Epidermal melanocyte (primary cell): ENCODE measurements around the gene HMCN2.

ENCODE experiments used
- DNase-seq: peaks from one replicate; pipeline ENCODE4 v3.0.0; 2011; ENCODE audit warnings: low spot score; ENCODE audit not compliant: insufficient read length

HMCN2 gene

DNA sequence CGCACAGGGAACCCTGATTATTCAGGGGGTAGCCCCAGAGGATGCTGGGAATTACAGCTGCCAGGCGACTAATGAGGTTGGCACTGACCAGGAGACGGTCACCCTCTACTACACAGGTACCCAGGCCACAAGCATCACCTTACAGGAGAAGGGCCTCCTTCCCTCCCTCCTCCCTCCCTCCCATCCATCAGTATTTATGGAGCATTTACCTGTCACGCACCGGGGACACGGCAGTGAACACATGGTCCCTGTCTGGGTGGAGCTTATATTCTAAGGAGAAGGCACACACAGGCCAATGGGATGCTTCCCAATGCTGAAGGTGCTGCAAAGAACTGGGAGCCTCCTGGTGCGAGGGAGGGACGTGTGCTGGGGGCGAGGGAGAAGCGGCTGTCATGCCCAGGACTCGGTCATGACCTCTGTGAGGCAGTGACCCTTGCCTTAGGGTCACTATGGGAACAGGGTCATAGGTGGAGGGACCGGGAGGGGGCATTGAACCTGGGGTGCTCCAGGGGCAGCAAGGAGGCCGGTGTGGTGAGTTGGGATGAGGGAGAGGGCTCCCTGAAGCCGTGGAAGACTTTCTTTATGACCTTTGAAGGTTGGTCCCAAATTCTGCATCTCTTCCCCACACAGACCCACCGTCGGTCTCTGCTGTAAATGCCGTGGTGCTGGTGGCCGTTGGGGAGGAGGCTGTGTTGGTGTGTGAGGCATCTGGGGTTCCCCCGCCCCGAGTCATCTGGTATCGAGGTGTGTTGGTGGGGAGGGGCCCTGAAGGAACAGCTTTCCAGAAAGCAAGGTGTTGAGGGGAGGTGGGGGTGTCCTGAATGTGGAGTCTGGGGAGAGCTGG is 41.5 kb downstream of the HMCN2 start:
- no peak for DNase-seq

DNA sequence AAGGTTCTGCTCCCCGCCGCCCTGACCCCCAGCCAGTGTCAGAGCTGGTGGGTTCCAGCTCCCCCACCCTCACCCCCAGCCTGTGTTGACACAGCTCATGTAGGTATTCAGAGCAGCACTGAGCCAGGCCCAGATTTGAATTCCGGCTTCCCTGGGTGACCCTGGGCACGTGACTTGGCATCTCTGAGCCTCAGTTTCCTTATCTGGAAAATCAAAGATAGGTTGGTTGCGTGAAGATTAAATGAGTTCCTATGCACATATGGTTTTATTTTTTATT is 42.0 kb downstream of the HMCN2 start:
- no peak for DNase-seq

DNA sequence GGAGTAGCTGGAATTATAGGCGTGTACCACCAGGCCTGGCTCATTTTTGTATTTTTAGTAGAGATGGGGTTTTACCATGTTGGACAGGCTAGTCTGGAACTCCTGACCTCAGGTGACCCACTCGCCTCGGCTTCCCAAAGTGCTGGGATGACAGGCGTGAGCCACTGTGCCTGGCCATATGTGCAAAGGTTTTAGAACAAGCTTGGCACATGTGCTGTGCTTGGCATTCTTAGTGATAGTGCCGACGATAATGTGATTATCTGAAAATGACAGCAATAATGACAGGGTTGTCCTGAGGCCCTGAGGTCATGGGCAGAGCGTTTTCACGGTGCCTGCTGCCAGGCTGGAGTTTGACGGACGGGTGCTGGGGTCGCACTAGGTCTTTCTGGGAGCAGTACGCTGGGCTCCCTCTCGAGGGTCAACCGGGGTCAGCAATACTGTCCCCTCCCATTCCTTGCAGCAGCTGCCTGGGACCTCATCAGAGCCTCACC is 42.6 kb downstream of the HMCN2 start:
- no peak for DNase-seq

DNA sequence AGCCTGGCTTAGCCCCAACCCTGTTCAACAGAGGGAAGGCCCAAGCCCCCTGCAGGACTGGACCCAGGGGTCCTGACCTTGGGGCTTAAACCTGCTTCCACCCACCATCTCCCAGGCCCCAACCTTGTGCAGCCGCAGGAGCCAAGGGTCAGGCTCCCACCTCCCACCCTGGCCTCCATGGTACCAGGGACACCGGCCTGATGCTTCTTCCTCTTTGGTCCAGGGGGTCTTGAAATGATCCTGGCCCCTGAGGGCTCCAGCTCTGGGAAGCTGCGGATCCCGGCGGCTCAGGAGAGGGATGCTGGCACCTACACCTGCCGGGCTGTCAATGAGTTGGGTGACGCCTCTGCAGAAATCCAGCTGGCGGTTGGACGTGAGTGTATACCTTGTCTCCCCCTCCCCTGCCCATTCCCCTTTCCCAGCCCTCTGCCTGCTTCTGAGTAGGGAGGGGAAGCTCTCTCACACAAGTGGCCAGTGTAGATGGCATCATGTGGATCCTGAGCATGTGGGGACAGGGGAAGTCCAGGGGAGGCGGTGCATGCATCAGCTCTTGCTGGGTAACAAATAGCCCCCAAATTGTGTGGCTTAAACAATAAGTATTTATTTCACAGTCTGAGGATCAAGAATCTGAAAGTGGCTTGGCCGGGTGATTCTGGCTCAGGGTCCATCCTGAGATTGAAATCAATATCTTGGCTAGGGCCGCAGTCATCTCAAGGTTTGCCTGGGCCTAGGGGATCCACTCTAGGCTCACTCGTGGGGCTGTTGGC is 44.3 kb downstream of the HMCN2 start:
- no peak for DNase-seq

DNA sequence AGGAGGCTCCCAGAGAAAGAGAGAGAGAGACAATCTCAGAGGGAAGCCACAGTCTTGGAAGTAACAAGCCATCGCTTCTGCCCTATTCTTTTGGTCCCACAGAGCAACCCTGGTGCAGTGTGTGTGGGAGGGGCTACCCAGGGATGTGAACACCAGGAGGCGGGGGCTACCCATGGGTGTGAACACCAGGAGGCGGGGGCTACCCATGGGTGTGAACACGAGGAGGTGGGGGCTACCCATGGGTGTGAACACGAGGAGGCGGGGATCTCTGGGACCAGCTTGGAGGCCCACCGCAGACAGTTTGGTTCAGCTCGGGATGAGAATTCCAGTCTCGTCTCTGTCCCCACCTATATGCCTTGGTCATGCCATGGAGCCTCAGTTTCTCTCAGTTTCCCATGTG is 44.9 kb downstream of the HMCN2 start:
- no peak for DNase-seq

DNA sequence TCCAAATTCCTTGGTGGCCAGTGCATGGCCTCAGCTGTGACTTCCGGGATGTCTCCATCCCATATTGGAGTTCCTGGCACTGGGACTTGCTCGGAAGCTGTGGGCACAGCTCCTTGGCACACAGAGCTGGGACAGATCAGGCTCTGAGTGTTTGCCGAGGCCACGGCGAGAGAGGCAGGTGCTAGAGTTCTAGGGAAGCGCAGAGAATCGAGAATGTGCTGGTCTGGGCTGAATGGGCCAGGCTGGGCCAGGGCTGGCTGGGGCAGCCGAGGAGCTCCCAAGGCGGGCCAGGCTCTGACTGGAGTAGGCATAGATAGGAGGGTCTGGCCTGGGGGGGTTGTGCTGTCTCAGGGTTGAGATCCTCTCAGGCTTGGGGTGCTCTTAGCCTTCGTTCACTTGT is 45.4 kb downstream of the HMCN2 start:
- DNase-seq, result no peak

DNA sequence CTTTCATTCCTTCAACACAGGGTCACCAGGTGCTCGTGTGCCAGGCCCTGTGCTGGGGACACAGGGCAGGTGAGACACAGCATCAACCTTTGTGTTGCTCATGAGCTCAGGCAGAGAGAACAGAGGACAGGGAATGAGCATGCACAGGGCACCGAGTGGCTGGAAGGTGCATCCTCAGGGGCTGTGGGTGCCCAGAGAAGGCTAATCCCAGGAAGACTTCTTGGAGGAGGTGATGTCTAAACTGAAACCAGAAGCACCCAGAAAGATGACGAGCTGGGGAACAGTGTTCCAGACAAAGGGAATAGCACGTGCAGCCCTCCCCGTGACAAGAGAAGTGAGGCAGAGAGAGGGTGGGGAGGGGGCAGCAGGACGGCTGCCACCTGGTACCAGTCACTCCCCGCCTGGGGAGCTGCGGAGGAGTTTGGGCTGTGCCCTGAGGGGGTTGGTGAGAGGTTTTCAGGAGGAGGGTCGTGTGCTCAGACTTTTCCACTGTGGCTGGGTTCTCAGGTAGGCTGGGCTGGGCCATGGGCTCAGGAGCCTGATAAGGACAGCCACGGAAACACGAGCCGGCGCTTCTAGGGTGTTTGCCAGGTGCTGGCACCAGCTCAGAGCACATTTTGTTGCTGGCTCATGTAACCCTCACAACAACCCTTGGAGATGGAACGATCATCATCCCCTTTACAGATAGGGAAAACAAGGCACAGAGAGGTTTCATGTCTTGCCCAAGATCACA is 46.0 kb downstream of the HMCN2 start:
- DNase-seq, result no peak

DNA sequence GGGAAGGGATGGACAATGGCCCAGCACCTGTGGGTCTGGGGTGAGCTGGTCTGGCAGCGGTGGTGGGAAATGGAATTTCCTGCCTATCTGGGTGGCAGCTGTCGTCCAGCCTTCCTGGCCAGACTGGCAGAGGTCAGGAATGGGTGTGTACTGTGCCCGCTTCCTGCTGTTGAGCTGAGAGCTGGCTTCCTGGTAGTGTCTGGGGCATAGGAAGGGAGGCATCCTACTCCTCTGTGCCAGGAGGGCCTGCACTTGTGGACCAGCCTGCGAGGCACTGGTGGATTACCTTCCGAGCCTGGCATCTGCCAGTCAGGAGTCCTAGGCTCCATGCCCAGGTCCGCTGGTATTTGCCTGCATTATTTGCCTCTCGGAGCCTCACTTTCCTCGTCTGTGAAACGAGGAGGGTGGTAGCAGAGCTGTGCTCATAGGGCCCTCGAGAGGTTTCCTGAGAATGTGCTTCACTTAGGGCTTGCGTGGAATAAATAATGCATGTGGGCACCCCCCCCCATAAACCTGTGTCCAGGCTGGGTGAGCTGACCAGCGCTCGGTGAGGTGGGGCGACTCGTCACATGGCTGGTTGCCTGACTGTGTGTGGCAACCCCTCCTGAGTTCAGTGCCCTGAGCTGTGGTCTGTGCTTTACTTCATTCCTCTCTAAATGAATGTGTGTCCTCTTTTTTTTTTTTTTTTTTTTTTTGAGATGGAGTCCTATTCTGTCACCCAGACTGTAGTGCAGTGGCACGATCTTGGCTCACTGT is 47.7 kb downstream of the HMCN2 start:
- no peak for DNase-seq

DNA sequence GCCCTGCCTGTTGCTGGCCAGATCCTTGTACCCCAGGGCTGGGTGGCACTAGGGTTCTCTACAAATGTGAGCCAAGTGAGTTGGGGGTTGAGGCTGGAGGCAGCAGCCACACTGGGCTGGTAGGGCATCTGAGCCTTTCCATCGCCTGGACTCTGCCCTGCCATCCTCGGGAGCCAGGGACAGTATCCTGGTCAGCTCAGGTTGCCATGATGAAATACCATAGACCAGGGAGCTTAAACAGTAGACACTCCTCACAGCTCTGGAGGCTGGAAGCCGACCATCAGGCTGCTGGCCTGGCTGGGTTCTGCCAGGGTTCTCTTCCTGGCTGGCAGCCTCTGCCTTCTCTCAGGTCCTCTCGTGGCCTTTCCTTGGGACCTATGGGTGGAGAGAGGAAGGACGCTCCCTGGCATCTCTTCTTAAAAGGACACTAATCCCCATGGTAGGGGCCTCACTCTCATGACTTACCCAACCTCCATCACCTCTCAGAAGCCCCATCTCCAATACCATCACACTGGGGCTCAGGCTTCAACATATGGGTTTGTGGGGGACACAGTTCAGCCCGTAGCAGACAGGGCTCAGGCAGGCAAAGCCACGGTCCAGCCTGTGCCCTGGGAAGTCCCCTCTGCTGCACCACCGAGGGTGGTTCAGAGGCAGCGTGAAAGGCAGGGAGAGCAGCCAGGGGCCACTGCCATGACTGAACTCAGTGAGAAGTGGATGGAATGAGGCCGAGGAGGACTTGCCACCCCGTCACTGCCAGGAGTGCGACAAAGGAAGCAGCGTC is 50.1 kb downstream of the HMCN2 start:
- no peak for DNase-seq

DNA sequence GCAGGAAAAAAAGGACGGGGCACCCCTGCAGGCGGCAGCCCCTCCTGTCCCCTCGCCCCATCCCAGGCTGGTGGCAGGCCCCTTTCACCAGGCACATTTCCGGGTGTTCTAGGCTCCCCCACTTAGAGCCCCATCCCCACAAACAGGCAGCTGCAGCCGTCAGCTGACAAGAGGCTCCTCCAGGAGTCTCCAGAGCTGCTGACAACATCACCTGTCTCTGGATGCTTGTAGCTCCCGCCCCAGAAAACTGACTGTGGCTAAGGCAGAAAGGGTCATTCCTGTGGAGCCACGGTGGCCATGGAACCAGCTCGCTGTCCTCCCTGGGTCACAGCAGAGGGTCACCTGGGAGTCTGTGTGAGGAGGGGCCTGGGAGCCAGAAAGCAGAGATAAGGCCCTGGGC is 50.9 kb downstream of the HMCN2 start:
- DNase-seq, result no peak

DNA sequence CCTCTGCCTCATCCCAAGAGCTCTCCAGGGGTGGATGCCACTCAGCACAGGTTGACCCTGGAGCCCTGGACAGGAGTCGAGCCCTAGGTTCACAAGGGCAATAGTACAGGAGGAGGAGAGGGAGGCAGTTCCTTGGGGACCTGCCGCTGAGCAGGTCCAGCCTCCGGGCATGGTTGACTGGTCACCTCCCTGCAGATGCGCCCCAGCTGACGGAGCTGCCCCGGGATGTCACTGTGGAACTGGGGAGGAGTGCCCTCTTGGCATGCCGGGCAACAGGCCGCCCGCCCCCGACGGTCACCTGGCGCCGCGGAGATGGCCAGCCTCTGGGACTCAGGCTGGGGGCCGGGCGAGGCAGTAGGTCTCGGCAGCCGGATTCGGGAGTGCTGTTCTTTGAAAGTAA is 53.7 kb downstream of the HMCN2 start:
- DNase-seq, result no peak

DNA sequence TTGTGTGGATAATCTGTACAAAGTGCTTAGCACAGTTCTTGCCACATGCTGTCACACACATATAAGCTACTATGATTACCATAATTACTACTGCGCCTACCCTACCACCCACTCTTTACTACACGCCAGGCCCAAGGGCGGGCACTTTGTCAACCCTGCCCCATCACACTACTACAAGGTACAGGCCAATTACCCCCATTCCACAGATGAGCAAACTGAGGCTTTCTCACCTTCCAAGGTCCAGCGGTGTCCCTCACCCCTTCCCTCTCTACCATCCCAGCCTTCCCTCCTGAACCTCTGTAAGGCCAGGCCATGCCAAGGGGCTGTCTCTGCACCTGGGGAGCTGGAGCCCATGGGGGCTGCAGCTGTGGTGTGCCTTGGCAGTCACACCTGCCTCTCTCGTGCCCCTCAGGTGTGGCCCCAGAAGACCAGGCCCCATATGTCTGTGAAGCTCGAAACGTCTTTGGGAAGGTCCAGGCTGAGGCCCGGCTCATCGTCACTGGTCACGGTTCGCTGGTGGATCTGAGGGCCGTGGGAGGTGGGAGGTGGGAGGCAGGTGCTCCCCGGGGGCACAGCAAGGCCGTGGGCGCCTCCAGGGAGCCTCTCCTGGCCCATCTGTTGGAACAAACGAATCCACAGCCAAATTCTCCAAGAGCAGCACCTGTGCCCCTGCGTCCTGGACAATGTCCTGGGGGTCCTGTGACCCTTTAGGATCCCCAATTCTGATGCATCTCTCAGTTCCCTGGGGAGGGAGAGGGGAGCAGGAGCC is 54.6 kb downstream of the HMCN2 start:
- no peak for DNase-seq

DNA sequence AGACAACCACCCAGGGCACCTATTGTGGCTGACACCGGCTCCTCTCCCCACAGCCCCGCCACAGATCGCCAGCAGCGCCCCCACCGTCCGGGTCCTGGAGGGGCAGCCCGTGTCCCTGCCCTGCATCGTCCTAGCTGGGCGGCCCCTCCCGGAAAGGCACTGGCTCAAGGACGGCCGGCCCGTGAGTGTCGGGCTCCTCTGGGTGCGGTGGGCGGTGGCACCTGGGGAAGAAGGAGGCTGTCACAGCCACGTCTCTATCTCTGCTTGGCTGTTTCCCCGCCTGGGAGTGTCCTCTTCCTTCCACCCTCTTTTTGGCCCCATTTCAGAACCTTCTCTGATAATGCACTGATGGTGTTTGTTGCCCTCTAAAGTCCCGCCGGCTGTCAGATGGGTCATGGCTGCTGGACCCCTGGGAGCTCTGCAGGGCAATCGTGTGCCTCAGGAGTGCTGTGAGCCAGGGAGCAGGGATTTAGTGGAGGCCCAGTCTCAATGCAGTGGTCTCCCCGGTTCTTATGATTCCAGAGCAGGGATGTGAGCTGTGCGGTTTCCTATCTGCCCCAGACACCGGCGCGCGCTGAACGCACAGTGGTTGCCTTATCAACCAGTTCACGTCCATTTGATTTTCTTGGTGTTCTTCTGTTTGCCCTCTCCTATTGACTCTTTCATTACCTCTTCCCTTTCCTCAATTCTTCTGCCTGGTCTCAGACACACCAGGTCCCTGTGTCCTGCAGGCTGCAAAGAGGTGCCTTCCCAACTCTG is 55.3 kb downstream of the HMCN2 start:
- DNase-seq, result no peak

DNA sequence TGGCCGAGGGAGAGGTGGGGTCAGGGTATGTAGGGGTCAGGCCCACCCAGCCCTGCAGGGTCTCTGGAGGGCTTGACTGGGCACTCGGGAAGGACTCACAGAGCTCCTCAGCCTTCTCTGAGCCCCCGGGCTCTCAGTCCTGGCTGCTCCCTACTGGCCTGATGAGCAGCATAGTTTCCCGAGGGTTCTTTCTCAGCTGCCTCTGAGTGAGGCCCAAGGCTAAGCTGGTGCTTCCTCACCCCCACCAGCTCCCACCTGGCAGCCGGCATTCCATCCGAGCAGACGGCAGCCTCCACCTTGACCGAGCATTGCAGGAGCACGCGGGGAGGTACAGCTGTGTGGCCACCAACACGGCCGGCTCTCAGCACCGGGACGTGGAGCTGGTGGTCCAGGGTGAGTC is 56.0 kb downstream of the HMCN2 start:
- no peak for DNase-seq

DNA sequence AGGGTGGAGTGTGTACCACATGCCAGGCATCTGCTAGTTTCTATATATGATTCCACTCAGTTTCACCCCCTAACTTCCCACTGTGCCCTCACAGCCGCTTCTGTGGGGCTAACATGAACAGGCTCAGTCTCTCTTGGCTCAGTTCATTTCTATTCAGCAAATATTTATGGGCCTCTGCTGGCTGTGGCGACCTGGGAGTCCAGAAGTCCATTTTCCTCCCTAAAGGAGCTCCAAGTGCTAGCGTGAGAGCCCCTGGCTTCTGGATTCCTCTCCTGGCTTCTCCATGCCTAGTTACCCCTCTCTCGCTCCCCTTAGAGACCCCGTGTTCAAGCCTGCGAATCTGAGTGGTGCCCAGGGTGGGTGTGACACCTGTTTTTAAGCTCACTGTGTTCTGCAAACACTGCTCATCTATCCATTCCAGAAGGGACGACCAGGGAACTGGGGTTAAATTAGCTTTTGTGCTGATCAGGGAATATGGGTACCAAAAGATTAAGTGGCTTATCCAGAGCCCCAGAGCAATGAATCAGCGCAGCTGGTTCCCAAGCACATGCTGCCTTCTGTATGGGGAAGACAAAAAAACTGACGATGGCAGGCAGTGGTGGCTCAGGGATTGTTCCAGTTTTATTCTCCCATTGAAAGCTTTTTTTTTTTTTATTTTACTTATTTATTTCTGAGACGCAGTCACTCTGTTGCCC is 57.6 kb downstream of the HMCN2 start:
- no peak for DNase-seq

DNA sequence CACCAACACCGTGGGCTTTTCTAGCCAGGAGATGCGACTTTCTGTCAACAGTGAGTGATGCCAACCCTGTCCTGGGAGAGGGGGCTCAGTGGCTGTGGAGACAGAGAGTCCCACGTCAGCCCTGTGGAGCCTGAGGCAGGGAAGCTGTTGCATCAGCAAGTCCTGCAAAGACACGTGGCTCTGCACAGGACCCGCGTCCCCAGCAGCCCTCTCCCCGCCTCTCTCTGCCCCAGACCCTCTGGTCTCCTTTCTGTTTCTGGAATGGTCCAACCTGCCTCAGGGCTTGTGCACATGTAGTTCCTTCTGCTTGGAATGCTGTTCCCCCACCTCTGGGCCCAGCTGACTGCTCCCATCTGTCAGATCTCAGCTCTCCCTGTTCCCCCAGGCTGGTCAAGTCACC is 60.4 kb downstream of the HMCN2 start:
- DNase-seq, result no peak

DNA sequence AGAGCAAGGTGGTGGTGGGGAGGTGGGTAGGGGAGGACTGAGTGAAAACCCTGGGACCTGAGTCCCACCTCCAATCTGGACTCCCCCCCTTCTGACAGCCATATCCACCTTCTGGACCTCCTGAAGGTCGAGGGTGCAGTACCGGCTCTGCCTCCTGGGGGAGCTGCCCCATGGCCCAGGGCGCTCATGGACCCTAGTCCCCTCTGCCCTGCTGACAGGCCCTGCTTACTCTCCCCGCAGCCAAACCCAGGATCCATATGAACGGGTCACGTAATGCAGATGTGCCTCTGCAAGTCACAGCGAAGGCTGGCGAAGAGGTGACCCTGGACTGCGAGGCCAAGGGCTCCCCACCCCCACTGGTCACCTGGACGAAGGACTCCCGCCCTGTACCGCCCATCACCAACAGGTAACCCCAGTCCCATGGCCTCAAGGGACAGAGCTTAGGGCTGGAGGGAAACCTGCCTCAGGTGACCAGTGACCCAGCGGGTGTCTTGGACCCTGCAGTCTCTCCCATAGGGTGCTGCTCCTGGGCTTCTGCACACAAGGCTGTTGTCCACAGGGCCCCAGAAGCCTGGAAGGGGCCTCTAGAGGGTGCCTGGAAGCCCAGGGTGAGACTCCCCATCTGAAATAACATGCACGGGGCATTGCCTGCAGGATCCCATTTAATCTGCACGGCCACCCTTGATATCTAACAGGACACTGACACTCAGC is 61.7 kb downstream of the HMCN2 start:
- no peak for DNase-seq

DNA sequence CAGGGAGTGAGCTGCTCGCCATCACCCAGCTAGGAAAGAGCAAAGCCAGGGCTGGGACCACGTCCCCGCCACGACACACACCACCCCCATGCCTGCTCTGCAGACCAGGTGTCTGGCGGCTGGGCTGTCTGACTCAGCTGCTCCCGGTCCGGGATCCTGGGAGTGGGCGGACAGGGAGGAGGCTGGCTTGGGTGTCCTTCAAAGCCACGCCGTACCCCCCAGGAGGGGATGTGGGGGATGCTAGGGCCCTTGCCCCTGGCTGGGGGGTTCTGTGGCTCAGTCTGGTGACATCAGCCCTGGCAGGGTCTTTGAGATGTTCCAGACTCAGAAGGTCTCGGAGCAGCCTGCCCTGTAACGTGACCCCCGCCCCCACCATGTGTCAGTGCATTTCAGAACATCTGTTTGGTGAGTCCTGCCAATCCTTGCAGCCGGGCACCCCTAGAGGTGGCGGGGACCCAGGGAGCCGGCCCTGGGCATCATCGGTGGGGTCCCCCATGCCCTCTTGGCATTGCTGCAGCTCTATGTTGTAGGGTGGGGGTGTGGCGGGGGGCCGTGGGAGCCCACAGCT is 62.3 kb downstream of the HMCN2 start:
- no peak for DNase-seq
